Astrocyte (in vitro differentiated cells and primary cell): Measurements from ENCODE around the gene MAPKAPK3. TPM values are rescaled to one million over a fixed set of nuclear protein-coding genes. Genes with fewer than 3 reads are reported as not detected.

Experiments
- DNase-seq: peaks from one replicate; pipeline ENCODE4 v3.0.0-alpha.2; 2010; ENCODE audit warnings: low read depth
- FAIRE-seq: peaks from 2 replicates; lab custom pipeline; 2011; peaks lifted over from hg19 to GRCh38; lab: Jason Lieb, UNC
- H2AFZ ChIP-seq: 2 replicates; pipeline ENCODE4 v1.6.0; 2012; ENCODE audit warnings: low read depth, low read length, inconsistent platforms
- H3K27ac ChIP-seq: 2 replicates; pipeline ENCODE4 v1.5.1; 2011; ENCODE audit warnings: low read depth, low read length, inconsistent platforms
- H3K27me3 ChIP-seq: 2 replicates; pipeline ENCODE4 v1.6.0; 2011; ENCODE audit warnings: low read length, inconsistent platforms; ENCODE audit not compliant: insufficient read depth
- H3K36me3 ChIP-seq: 2 replicates; pipeline ENCODE4 v1.5.1; 2011; ENCODE audit warnings: low read length, inconsistent platforms; ENCODE audit not compliant: insufficient read depth
- H3K4me1 ChIP-seq: 2 replicates; pipeline ENCODE4 v1.5.1; 2011; ENCODE audit warnings: low read length, inconsistent platforms; ENCODE audit not compliant: insufficient read depth
- H3K4me2 ChIP-seq: 2 replicates; pipeline ENCODE4 v1.6.0; 2012; ENCODE audit warnings: low read length, inconsistent platforms
- H3K4me3 ChIP-seq: 2 replicates; pipeline ENCODE4 v1.5.1; 2011; ENCODE audit warnings: low read depth, mild to moderate bottlenecking, low read length, inconsistent platforms; ENCODE audit not compliant: insufficient read depth
- H3K79me2 ChIP-seq: 2 replicates; pipeline ENCODE4 v1.6.0; 2012; ENCODE audit warnings: mild to moderate bottlenecking, low read length, inconsistent platforms; ENCODE audit not compliant: insufficient read depth
- H3K9ac ChIP-seq: 2 replicates; pipeline ENCODE4 v1.6.0; 2012; ENCODE audit warnings: mild to moderate bottlenecking, low read length, inconsistent platforms
- H3K9me3 ChIP-seq: 2 replicates; pipeline ENCODE4 v1.5.1; 2012; ENCODE audit warnings: low read depth, mild to moderate bottlenecking, low read length, inconsistent platforms; ENCODE audit not compliant: insufficient read depth
- H4K20me1 ChIP-seq: 2 replicates; pipeline ENCODE4 v1.6.0; 2012; ENCODE audit warnings: low read length, inconsistent platforms; ENCODE audit not compliant: insufficient read depth
- H3K27ac Mint-ChIP-seq: one replicate; pipeline ENCODE4 v1.8.0; 2021; ENCODE audit warnings: mild to moderate bottlenecking, mixed read lengths; ENCODE audit not compliant: unreplicated experiment
- H3K27me3 Mint-ChIP-seq: one replicate; pipeline ENCODE4 v1.8.0; 2021; ENCODE audit warnings: low read depth, mixed read lengths; ENCODE audit not compliant: unreplicated experiment
- H3K36me3 Mint-ChIP-seq: one replicate; pipeline ENCODE4 v1.8.0; 2021; ENCODE audit warnings: low read depth, mixed read lengths; ENCODE audit not compliant: unreplicated experiment
- H3K4me1 Mint-ChIP-seq: one replicate; pipeline ENCODE4 v1.8.0; 2021; ENCODE audit warnings: low read depth, mixed read lengths; ENCODE audit not compliant: unreplicated experiment
- H3K4me3 Mint-ChIP-seq: one replicate; pipeline ENCODE4 v1.8.0; 2021; ENCODE audit warnings: mild to moderate bottlenecking, moderate library complexity, mixed read lengths; ENCODE audit not compliant: unreplicated experiment
- H3K9me3 Mint-ChIP-seq: one replicate; pipeline ENCODE4 v1.8.0; 2021; ENCODE audit warnings: mild to moderate bottlenecking, mixed read lengths; ENCODE audit not compliant: unreplicated experiment
- EZH2 ChIP-seq: IDR thresholded peaks from 2 replicates; pipeline ENCODE4 v1.6.1; 2012; ENCODE audit warnings: mild to moderate bottlenecking, low read length, inconsistent platforms; ENCODE audit not compliant: insufficient read depth
- total RNA-seq: library from RNA; stranded (reverse); gene quantifications from 2 replicates; pipeline ENCODE4 v1.2.1, GENCODE V29; 2021
- TF ChIP-seq, protein P1 (sequence below): IDR thresholded peaks from 2 replicates; pipeline ENCODE4 v1.5.1; 2011; ENCODE audit warnings: low read depth, mild to moderate bottlenecking, inconsistent platforms, low read length, moderate library complexity; ENCODE audit not compliant: insufficient read depth

The MAPKAPK3 gene
- total RNA-seq, 1 donor from 2014 or later = 23.4 TPM

DNA sequence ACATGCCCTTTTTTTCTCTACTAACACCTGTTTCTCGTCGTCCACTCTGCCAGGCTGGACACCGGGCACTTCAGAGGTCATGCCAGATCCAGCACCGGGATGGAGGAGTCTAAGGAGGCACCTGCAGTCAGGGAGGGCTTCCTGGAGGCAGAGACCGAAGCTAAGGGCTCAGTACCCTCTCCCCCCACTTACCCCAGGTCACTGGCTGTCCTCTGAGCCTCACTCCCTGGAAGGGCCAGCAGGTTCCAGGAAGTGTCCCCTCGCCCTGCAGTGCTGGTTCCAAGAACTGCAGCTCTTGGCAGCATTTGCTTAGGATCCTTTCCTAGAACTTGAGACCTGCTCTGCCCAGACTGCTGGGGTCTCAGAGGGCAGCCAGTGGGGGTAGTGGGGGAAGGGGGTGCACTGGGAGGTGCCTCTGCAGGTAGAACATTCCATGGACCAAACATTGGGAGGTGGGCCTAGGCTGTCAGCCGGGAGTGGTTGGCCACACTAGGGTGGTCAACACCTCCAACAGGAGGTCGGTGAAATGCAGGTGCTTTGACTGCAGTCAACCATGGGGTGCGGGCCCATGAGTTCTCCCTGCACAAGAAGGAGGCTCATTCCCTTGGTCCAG, 16.7 kb upstream of the MAPKAPK3 start:
- Histone ChIP-seq H3K27me3 (no peaks in the 10 kb centered on the region), H2AFZ (no peak overlapping the region), H3K4me3 (no peak overlapping the region), H3K79me2 (no peaks in the 10 kb centered on the region), H3K9me3 (no peaks in the 10 kb centered on the region), H4K20me1 (no peaks in the 10 kb centered on the region), H3K27ac (no peak overlapping the region), H3K36me3 (no peaks in the 10 kb centered on the region), H3K4me2 (peak overlapping the region; percentile 81), H3K4me1 (peaks cover 18% of the 10 kb centered on the region), H3K9ac (peak overlapping the region; percentile 80)
- Mint-ChIP-seq H3K9me3 (no peaks in the 10 kb centered on the region), H3K27me3 (peaks cover 22% of the 10 kb centered on the region), H3K4me1 (peaks cover 13% of the 10 kb centered on the region), H3K36me3 (no peaks in the 10 kb centered on the region), H3K27ac (no peak overlapping the region), H3K4me3 (no peak overlapping the region)
- TF ChIP-seq, protein P1, sequence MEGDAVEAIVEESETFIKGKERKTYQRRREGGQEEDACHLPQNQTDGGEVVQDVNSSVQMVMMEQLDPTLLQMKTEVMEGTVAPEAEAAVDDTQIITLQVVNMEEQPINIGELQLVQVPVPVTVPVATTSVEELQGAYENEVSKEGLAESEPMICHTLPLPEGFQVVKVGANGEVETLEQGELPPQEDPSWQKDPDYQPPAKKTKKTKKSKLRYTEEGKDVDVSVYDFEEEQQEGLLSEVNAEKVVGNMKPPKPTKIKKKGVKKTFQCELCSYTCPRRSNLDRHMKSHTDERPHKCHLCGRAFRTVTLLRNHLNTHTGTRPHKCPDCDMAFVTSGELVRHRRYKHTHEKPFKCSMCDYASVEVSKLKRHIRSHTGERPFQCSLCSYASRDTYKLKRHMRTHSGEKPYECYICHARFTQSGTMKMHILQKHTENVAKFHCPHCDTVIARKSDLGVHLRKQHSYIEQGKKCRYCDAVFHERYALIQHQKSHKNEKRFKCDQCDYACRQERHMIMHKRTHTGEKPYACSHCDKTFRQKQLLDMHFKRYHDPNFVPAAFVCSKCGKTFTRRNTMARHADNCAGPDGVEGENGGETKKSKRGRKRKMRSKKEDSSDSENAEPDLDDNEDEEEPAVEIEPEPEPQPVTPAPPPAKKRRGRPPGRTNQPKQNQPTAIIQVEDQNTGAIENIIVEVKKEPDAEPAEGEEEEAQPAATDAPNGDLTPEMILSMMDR = no peak
- TF ChIP-seq EZH2 = no peak
- DNase-seq = no peak
- FAIRE-seq = no peak

DNA sequence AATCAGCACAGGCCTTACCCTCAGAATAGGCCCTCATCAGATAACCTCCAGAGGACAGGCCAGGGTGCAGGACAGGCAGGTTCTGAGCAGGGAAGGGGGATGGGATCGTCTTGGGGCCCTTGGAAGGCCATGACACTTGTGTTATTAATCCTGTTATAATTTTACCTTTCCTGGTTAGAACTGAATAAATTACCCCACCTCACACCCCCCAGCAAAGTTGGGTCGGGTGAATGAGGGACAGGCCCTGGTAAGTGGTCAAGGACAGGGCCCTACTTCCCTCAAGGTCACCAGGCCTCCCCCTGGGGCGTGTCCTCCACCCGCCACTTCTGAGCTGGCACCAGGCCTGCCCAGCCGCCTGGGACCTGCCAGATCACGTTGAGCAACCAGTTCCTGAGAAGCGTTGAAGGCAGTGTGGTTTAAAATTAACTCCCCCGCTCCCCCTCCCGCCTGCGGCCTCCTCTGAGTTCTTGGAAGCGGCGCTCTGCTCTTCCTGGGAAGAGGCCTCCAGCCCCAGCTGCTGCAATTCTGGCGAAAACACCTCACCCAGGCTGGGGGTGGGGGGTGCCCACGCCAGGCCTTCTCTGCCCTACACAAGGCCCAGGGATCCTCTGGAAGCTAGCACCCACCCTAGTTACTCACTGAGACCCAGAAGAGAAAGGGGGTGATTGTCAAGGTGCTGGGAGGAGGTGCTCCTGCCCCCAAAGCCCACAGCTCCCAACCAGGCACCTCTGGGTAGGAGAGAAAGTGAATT, 15.9 kb upstream of the MAPKAPK3 start:
- no peak for FAIRE-seq
- Mint-ChIP-seq H3K4me1 (peaks cover 13% of the 10 kb centered on the region), H3K27ac (peak overlapping the region; percentile 79), H3K36me3 (no peaks in the 10 kb centered on the region), H3K27me3 (peaks cover 28% of the 10 kb centered on the region), H3K9me3 (no peaks in the 10 kb centered on the region), H3K4me3 (no peak overlapping the region)
- DNase-seq = peak; percentile 94
- Histone ChIP-seq H3K27me3 (no peaks in the 10 kb centered on the region), H3K36me3 (no peaks in the 10 kb centered on the region), H3K27ac (peak overlapping the region; percentile 92), H3K4me2 (peak overlapping the region; percentile 81), H2AFZ (peak overlapping the region; percentile 62), H3K4me1 (peaks cover 18% of the 10 kb centered on the region), H4K20me1 (no peaks in the 10 kb centered on the region), H3K4me3 (peak overlapping the region; percentile 21), H3K9me3 (no peaks in the 10 kb centered on the region), H3K79me2 (no peaks in the 10 kb centered on the region), H3K9ac (peak overlapping the region; percentile 80)
- TF ChIP-seq, protein P1 = no peak
- no peak for TF ChIP-seq EZH2
